ENCODE measurements around the gene ABCC6.

DNA sequence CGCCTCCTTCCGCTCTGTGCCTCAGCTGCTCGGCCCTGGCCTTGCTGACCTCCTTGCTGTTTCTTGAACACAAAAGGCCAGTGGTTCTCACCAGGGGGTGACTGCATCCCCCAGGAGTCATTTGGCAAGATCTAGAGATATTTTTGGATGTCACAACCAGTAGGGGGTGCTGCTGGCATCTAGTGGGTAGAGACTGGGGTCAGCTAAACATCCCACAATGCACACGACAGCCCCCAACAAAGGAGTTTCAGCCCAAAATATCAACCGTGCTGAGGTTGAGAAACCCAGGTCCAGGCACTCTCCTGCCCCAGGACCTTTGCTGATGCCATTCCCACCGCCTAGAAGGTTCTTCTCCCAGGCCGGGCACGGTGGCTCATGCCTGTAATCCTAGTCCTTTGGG, 39.7 kb downstream of the ABCC6 start:
- TF ChIP-seq, protein P1, sequence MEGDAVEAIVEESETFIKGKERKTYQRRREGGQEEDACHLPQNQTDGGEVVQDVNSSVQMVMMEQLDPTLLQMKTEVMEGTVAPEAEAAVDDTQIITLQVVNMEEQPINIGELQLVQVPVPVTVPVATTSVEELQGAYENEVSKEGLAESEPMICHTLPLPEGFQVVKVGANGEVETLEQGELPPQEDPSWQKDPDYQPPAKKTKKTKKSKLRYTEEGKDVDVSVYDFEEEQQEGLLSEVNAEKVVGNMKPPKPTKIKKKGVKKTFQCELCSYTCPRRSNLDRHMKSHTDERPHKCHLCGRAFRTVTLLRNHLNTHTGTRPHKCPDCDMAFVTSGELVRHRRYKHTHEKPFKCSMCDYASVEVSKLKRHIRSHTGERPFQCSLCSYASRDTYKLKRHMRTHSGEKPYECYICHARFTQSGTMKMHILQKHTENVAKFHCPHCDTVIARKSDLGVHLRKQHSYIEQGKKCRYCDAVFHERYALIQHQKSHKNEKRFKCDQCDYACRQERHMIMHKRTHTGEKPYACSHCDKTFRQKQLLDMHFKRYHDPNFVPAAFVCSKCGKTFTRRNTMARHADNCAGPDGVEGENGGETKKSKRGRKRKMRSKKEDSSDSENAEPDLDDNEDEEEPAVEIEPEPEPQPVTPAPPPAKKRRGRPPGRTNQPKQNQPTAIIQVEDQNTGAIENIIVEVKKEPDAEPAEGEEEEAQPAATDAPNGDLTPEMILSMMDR (IDR thresholded peaks at IDR 0.05 in 4 of 5, conservative IDR thresholded peaks at IDR 0.05 in 1 of 5): no peak
- TF ChIP-seq POLR2A (IDR thresholded peaks at IDR 0.05): no peak
